Measurements from ENCODE around the gene BMP2K.

GRCh38 chr4:78748381-78748780, 27.8 kb upstream of the BMP2K start:
- TF ChIP-seq EZH2phosphoT487 (IDR thresholded peaks at IDR 0.05; ENCODE audit: borderline replicate concordance, low read depth, low read length) (no peak), CTCF (conservative IDR thresholded peaks at IDR 0.05; ENCODE audit: low read length) (peak; percentile 46)
